HG03575 (cell line): ENCODE measurements around the gene TMSB4X.
"Not testable (repeated sequence)": the region's sequence is repeated elsewhere in the genome, so short reads cannot be mapped to it uniquely, and the experiment has no call there.

Source experiments
- ATAC-seq: cut with Tn5 transposase; IDR thresholded peaks from one replicate; pipeline ENCODE4 v1.9.1; 2021; ENCODE audit not compliant: unreplicated experiment, insufficient number of reproducible peaks, low FRiP score; ENCODE audit errors: extremely low read depth

TMSB4X gene

GRCh38 chrX:13013363-13014110 lies 38.6 kb downstream of the TMSB4X start:
- no peak for ATAC-seq

GRCh38 chrX:13014111-13015096 lies 39.5 kb downstream of the TMSB4X start:
- no peak for ATAC-seq

GRCh38 chrX:13015536-13016236 lies 40.8 kb downstream of the TMSB4X start:
- ATAC-seq: no peak

- ATAC-seq: not testable (repeated sequence)
These were observed 41.8 kb downstream of the TMSB4X start for GRCh38 chrX:13016731-13017130.

GRCh38 chrX:13022926-13023325 lies 48.0 kb downstream of the TMSB4X start:
- no peak for ATAC-seq

GRCh38 chrX:13023567-13023966 lies 48.7 kb downstream of the TMSB4X start:
- ATAC-seq: no peak

GRCh38 chrX:13023979-13024378 lies 49.1 kb downstream of the TMSB4X start:
- no peak for ATAC-seq

- no peak for ATAC-seq
These were observed 50.1 kb downstream of the TMSB4X start for GRCh38 chrX:13024986-13025385.
